ENCODE data around the gene ARHGEF1.

ARHGEF1 gene

DNA sequence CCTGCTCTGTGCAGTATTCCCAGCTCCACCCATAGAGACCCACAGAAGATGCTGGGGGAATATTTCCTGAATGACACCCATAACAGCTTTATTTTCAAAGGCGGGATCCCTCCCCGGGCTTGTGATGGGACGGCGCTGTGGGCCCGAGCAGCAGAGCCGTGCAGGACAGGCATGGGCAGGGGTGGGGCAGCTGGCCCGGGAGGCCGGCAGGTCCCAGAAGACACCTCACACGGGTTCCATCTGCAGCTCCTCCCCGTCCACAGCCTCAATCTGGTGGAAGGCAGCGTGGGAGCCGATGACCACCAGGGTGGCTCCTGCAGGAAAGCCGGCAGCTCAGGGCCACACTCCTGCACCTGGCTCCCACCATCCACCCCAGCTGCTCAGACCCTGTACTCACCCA, 73.6 kb downstream of the ARHGEF1 start:
- DNase-seq (ENCODE audit: low spot score): no peak
